ENCODE data around the gene SCO1.

GRCh38 chr17:10668775-10669174 lies 28.6 kb downstream of the SCO1 start:
- TF ChIP-seq CTCF (IDR thresholded peaks at IDR 0.05; ENCODE audit: low read depth, low read length) (no peak), EZH2phosphoT487 (IDR thresholded peaks at IDR 0.05; ENCODE audit: low read depth) (no peak)

All from OCI-LY3 (cell line).